ENCODE data around the gene OR4C13.
"Not testable (repeated sequence)": the region's sequence is repeated elsewhere in the genome, so short reads cannot be mapped to it uniquely, and the experiment has no call there.

OR4C13 gene

DNA sequence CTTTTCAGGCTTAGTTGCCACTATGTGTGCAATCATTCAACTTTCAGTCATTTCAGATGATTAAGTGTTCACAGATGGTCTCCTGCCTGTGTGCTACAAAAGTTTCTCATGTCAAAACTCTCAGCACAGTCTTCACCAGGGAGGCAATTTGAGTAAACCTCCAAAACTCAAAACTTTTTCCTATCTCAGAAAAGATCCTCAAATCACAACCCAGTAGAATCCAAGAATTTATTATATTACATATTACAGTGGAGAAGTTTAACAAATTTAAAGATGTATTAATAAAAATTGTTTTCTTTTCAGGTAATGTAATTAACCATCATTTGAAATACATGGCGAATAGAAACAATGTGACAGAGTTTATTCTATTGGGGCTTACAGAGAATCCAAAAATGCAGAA lies at the start of gene OR4C13:
Gene OR4C13, plus strand, starts transcription at position 301 of the 400 bp plus-strand sequence. Its CDS starts 32 bp downstream, at position 333.
- no peak for DNase-seq

DNA sequence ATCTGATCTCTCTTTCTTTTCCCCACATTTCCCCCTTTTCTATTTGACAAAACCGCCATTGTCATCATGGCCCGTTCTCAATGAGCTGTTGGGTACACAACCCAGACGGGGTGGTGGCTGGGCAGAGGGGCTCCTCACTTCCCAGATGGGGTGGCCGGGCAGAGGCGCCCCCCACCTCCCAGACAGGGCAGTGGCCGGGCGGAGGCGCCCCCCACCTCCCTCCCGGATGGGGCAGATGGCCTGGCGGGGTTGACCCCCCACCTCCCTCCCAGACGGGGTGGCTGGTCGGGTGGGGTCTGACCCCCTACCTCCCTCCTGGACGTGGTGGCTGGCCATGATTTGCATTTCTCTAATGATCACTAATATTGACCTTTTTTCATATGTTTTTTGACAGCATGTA lies 40.7 kb upstream of the OR4C13 start:
- DNase-seq = not testable (repeated sequence)

DNA sequence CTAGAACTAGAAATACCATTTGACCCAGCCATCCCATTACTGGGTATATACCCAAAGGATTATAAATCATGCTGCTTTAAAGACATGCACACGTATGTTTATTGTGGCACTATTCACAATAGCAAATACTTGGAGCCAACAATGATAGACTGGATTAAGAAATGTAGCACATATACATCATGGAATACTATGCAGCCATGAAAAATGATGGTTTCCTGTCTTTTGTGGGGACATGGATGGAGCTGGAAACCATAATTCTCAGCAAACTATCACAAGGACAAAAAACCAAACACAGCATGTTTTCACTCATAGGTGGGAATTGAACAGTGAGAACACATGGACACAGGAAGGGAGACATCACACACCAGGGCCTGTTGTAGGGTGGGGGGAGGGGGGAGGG lies 3.5 kb upstream of the OR4C13 start:
- not testable (repeated sequence) for DNase-seq

DNA sequence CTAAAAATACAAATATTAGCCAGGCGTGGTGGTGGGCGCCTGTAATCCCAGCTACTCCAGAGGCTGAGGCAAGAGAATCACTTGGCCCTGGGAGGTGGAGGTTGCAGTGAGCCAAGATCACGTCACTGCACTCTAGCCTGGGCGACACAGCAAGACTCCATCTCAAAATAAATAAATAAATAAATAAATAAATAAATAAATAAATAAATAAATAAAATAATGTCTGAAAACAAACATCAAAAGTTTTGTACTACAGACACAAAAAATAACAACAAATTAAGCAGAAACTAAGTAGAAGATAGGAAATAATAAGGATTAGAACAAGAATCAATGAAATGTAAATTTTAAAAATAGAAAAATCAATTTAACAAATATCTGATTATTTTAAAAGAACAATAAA lies 21.2 kb downstream of the OR4C13 start:
- not testable (repeated sequence) for DNase-seq

DNA sequence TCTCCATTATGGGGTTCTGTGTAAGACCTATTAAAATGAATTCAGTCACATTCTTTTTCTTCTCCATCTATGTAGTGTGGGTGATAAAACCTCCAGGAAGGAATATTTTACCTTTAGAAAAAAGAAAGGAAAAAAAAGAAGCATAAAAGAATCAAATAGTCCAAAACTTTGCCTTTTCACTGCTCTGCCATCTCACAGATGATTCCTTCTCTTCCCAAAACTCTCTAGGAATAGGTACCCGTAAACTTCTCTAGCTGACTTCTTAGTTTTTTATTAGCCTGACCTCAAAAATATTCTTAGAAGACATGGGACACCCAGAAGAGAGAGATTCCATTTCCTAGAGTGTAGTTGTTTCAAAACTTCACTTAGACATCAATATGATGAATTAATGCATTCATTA lies 30.2 kb downstream of the OR4C13 start, which contains the start of gene OR4C12:
Gene OR4C12, minus strand, starts transcription at position 101 of the 400 bp plus-strand sequence. Its CDS starts 34 bp downstream, at position 67.
- not testable (repeated sequence) for DNase-seq

DNA sequence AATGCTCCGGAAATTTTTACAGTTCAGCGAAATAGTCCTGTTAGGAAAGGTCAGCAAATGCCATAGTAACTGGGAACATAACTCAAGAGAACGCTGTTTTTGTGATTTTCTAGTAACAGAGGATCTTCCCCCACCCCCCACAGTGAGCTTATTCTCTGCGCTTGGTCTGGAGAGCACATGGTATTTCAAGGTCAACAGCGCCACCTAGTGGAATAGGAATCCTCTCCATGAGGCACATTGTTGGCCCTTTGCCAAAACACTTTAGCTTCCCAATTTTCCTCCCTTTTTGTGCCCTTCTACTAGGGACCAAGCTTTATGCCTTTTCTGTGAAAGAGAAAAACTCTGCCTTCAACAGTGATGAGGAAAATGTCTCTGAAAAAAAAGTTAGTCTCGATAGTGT lies 43.4 kb downstream of the OR4C13 start:
- DNase-seq = peak; percentile 85

Measured in hematopoietic multipotent progenitor cell treated with erythropoietin and hydrocortisone succinate and interleukin-3 and kit ligand, for 4 days (in vitro differentiated cells).